Stimulated activated CD4-positive, alpha-beta T cell treated with anti-CD3 and anti-CD28 coated beads, Interleukin-1b, Interleukin-23, amount 100 ng/mL, for 24 hours (primary cell): ENCODE data around the gene CREBZF.

Experiments used
- DNase-seq, 4 experiments: peaks; one replicate each; pipeline ENCODE4 v3.0.0-alpha.2; 2020; ENCODE audit warnings: low read depth in 4 of 4, low spot score in 1 of 4

The CREBZF gene

DNA sequence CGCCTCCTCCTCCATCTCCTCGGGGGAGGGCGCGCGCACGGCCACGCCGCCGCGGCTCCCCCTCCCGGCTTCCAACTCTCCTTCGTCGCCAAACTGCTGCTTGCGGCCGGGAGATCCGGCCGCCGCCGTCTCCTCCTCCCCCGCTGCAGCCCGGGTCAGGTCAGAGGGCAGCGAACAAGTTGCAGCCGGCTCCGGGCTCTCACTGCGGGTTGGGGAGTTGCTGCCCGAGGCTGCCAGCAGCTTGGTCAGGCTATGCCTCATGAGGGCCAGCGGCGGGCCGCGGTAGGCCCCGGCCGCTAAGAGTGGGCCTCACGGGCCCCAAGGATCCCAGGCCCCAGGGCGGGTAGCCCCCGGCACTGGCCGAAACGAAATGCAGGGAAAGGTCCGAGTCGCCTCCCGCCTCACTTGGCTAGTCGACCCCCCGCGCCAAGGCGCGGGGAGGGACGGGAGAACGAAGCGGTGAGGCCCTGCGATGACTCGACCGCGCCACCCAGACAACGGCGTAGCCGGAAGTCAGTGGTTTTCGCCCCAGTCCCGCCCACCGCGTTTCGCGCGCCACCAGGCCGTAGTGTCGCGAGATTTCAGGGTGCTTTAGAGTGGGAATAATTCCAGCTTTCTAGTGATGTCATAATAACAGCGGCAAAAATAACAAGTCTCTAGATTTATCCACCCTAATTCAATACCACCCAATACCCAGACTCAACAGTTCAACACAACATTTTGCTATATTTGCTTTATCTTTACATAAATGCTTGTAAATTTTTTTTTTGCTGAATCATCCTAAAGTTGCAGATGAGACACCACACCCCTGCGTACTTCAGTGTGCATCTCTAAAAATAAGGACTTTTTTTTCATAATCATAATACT, at the start of gene CREBZF:
CREBZF (minus strand) TSS at position 515 of the 867 bp plus-strand sequence; CDS start at position 261, 254 bp downstream.
- DNase-seq = peak; percentile 87 to 93 (median 90)

DNA sequence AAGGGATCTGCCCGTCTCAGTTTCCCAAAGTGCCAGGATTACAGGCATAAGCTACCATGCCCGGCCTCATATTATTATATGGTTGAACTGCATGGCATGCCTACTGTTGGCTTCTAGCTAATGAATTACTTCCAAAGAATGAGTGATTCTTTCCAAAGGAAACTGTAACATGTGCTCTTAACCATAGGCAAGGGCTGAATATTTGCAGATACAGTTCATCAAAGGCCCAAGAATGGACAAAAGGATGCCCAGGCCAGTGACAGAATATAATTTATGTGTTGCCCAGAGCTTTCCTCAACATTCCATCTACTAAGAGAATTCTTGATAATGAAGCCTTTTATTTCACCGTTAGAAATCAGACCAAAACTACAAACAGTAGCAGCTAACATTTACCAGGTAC, 48.0 kb upstream of the CREBZF start:
- no peak for DNase-seq

GRCh38 chr11:85710917-85711316, 46.0 kb upstream of the CREBZF start:
- DNase-seq = no peak

GRCh38 chr11:85709941-85710702, 45.2 kb upstream of the CREBZF start:
- no peak for DNase-seq

DNA sequence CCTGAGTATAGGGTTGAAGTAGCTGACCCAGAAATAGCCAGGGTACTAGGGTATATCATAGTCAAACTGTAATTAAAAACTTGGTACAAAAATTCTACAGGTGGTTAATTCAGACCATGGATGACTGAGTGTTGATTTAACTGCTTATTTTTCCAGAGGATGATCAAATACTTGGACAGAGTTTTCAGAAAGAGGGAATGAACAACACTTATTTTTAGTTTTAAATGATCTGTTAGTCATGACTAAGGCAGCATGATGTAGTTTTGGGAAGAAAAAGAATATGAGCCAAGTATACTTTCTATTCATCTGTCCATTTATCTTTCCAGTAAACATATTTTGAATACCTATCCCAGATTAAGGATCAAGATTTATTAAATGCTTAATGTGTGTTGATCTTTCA, 40.9 kb upstream of the CREBZF start:
- DNase-seq = no peak

DNA sequence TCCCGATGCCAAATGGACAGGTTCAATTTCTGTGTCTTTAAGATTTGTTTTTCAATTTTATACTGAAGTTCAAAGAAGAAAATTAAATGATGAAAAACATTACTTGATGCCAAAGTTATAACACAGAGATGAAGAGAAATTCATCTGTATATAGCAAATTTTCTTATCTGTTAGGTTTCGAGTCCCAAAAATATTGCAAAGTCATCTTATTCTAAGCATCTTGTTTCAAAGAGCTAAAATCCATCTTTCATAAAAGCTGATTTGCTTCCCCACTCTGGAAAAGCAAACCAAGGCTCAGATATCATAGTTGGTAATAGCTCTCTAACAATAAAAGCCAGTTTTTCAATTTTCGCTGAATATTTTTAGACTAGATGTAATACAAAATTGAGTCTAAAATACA, 40.0 kb upstream of the CREBZF start:
- no peak for DNase-seq

- no peak for DNase-seq
Measured at GRCh38 chr11:85699957-85700741, 35.2 kb upstream of the CREBZF start.

DNA sequence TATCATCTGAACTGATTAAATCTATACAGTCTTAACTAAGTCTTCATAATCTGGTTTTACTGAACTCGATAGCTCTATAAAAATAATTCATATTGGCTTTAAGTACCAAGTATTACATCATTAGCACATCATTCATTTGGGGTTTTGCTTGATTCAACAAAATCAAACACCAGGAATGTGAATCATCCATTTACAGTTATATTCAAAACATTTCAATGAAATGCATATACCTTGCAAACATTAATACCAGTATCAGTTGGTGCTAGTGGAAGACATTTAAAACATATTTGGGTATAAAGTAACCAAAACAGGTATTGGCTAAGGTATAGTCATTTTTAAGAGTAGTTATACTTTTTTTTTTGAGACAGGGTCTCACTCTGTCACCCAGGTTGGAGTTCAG, 33.3 kb upstream of the CREBZF start:
- no peak for DNase-seq

DNA sequence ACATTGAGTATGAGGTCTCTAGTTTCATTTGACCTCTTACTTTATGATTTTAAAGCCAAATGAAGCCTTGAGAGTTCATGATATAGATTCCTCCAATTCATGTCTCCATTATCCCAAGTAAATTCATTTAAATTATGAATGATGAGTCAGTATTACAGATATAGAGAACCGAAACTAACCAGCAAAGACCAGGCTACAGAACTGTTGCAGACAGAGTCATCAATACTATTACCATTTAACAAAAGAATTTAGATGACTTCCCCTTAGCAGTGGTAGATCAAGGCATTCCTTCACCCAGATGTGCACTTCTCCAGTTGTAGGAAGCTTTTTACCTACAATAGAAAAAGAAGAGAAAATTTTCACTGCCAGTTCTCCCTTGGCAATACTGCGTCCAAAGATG, 32.8 kb upstream of the CREBZF start:
- no peak for DNase-seq

DNA sequence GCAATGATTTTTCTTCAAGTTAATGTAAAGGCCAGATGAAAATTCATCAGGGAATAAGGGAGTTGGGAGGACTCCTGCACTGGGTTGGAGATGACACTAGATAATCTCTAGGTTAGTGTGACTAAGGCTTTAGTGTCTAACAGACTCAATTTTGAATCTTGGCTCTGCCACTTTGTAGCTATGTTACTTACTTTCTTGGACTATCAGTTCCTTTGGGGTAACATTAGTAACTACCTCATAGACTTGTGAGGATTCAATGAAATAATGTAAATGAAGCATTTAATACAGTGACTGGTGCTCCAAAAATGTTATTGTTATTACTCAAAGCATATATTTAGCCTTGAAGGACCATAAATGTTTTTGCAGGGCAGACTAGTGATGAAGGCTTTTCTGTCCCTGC, 30.6 kb upstream of the CREBZF start:
- no peak for DNase-seq

- DNase-seq = no peak
Measured at GRCh38 chr11:85694385-85694980, 29.6 kb upstream of the CREBZF start.

DNA sequence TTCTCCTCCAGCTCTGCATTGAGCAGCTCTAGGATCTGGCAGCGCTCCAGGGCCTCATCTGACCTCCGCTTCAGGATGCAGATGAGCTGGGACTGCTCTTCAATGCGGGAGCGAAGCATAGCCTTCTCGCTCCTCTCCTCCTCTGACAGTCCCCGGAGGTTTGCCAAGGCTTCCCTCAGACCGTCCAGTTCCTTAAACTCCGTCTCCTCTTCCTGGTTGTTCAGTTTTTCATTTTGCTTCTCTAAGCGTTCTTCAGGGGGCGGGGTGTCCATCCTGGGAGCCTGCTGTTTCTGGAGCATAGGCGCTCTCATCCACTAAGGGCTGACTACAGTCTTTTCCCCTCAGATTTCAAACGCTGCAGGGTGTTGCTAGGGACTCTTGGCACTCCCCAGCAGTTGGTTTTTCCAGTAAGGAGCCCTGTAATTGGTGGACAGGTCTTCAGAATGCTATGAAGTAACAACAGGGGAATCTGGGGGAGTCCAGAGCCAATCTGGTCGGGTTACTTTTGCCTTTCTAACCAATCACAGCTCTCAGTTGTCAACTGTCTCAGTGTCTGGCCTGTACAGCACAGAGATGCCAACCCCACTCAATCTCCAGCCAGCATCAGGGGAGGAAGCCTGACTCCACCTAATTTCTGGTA, 21.0 kb upstream of the CREBZF start, which contains the start of gene CCDC89:
CCDC89 (minus strand) TSS at position 376 of the 640 bp plus-strand sequence; CDS start at position 311, 65 bp downstream.
- DNase-seq = no peak

- no peak for DNase-seq
Measured at GRCh38 chr11:85685125-85685819, 20.3 kb upstream of the CREBZF start.

DNA sequence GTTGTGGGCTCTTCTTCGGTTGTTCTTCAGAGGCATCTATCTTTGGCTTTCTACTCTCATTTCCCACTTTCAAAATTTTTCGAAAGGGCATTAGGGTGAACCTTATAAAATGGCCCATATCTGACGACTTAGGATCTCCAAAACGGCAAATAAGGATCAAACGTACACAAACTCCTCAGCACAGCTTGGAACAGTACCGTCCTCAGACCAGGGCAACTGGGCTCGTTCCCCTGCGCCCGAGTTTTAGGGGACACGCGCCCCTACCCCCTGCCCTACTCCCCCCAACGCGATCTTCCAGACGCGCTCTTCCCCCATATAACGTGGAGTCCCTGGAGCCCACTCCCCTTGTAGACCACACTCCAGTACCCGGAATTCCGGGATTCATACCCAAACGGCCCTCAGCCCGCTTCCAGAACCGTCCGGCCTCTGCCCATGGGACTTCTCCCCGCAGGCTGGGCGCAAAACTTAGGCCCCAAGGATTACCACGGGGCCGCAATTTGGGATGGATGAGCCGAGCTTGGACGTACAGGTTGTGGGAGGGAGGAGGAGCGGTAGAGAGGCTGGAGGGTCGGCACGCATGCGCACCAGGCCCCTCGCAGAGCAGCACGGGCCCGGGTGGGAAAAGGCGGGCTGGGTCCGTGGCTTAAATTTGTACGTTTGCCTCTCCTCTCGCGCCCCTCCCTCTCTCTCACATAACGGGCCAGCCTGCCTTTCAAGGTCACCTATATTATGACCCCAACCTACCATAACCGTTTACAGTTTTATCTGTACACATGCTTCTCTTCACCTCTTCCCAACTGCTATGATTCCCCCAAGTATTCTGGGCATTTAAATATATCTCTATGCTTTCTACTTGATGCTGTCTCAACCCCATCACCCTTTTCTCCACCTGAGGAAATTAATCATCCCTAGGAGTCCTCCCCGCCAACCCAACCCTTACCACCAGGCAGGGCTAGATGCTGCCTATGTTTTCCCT, 17.7 kb upstream of the CREBZF start:
- peak; percentile 42 to 61 (median 58) for DNase-seq

DNA sequence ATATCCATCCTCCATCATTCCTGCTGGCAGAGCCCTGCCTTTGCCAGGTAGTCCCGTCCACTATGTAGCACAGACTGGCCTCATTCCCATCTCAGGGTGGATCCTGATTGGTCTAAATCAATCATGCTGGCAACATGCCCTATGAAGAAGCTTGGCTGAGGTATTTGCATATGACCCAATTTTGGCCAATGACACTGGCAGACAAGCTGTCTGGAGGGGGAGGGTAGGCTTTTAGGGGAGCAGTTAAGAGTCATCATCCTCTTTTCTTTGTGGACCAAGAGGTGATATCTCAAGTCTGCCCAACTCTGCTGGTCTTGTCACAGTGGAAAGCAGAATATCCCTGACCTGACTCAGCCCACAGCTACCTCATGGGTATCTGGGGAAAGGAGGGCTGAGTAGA, 16.0 kb upstream of the CREBZF start:
- DNase-seq = no peak

DNA sequence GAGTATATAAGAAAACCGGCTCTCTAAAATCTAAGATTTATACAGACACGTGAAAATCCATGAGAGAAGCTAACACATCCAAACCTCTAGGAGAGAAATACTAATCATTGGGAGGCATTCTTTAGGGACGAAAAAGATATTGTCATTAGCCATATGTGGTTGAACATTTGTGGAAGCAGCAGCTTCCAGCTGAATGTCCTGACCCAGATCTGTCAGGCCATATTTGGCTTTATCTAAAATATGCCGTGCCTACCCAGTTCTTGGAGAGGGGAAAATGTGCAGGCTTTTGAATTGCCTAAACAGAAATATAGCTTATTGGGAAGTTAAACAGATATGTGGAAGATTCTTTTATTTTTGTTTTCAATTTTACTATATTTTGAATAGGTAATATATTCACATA, 14.6 kb upstream of the CREBZF start:
- no peak for DNase-seq

GRCh38 chr11:85673393-85673792, 8.5 kb upstream of the CREBZF start:
- no peak for DNase-seq

GRCh38 chr11:85672105-85672902, 7.4 kb upstream of the CREBZF start:
- DNase-seq = no peak
